Inflammatory macrophage treated with lipopolysaccharide for 1 hour (primary cell): ENCODE results near the gene ZNF646.

Experiments used
- DNase-seq, 2 donors: peaks; one replicate each; pipeline ENCODE4 v3.0.0-alpha.2; 2020 to 2022

The ZNF646 gene

GRCh38 chr16:31073970-31074813 lies at the start of gene ZNF646, which contains the start of gene ZNF668:
ZNF646 (plus strand) TSS chr16:31074422; CDS start chr16:31076325, 1,903 bp downstream.
ZNF668 (minus strand) TSS chr16:31074240; CDS start chr16:31064459, 9,781 bp downstream.
- peak; percentile 99 to 100 for DNase-seq

- DNase-seq: peak; percentile 84 to 92
These were observed 48.9 kb upstream of the ZNF646 start for GRCh38 chr16:31025339-31025738.

GRCh38 chr16:31029272-31029671 lies 45.0 kb upstream of the ZNF646 start:
- no peak for DNase-seq

GRCh38 chr16:31031276-31031675 lies 42.9 kb upstream of the ZNF646 start:
- DNase-seq: peak in 1 of 2 donors; percentile 45

GRCh38 chr16:31032736-31033708 lies 41.2 kb upstream of the ZNF646 start, which contains the start of gene STX4:
STX4 (plus strand) TSS chr16:31033558; CDS start chr16:31033806, 248 bp downstream.
- DNase-seq: peak; percentile 99 to 100

GRCh38 chr16:31033709-31034492 lies 40.3 kb upstream of the ZNF646 start:
- DNase-seq: peak; percentile 81 to 89

GRCh38 chr16:31036691-31037090 lies 37.5 kb upstream of the ZNF646 start:
- DNase-seq: peak; percentile 37 to 58

- DNase-seq: no peak
These were observed 35.2 kb upstream of the ZNF646 start for GRCh38 chr16:31038993-31039392.

GRCh38 chr16:31042866-31043265 lies 31.4 kb upstream of the ZNF646 start:
- DNase-seq: no peak

GRCh38 chr16:31043352-31043751 lies 30.9 kb upstream of the ZNF646 start:
- DNase-seq: no peak

GRCh38 chr16:31043898-31044481 lies 30.2 kb upstream of the ZNF646 start:
- DNase-seq: no peak

GRCh38 chr16:31050280-31051030 lies 23.8 kb upstream of the ZNF646 start:
- no peak for DNase-seq

GRCh38 chr16:31052114-31052513 lies 22.1 kb upstream of the ZNF646 start:
- peak; percentile 85 to 91 for DNase-seq

- no peak for DNase-seq
These were observed 18.6 kb upstream of the ZNF646 start for GRCh38 chr16:31055613-31056012.

- DNase-seq: no peak
These were observed 13.0 kb upstream of the ZNF646 start for GRCh38 chr16:31061126-31061812.

GRCh38 chr16:31061813-31062440 lies 12.3 kb upstream of the ZNF646 start:
- no peak for DNase-seq

GRCh38 chr16:31063495-31063842 lies 10.8 kb upstream of the ZNF646 start:
- DNase-seq: no peak

GRCh38 chr16:31063843-31064611 lies 10.2 kb upstream of the ZNF646 start:
- DNase-seq: no peak

GRCh38 chr16:31064882-31065461 lies 9.2 kb upstream of the ZNF646 start:
- no peak for DNase-seq
